ENCODE data around the gene CEP295NL. TPM values are rescaled to one million over a fixed set of nuclear protein-coding genes. Genes with fewer than 3 reads are reported as not detected.

The CEP295NL gene
- total RNA-seq, 1 experiment from 2014 or later, result 1.8 TPM

DNA sequence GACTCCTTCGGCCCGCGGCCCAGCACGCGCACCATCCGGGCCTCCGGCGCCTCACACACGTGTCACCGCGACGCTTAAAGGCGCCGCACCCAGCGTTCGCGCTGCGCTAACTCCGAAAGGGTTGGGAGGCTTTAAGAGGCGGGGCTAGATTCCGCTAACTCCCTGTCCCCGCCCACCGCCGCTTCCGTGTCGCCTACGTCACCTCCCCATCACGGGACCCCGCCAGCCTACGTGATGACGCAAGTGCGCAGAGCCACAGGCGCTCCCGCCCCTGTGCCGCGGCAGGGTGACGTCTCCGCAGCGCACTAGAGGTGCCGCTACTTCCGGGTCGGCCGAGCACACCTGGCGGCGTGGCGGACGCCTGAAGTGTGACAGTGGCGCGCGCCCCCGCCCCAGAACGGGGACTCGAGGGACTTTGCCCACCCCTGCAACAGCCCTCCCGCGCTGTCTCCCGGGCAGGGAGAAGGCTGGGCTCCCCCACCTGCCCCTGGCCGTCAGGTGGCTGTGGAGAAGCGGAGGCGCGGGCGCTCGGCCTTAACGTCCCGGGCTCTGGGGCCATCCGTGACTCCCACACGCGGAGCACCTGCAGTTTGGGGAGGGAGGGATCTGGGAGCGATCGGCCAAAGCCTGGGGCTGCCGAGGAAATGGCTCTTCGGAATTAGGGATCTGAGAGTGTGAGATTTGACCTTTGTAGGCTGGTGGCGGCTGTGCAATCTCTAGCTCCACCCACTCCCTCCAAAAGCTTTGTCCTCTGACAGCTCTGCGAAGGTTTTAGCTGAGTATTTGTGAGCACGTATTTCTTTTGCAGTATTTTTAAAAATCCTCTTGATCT is 62.0 kb downstream of the CEP295NL start, which contains the start of gene USP36:
Gene USP36 (minus strand): TSS at position 35 of the 832 bp plus-strand sequence. CDS start 4,451 bp downstream, outside the sequence.
- TF ChIP-seq EZH2phosphoT487 (IDR thresholded peaks at IDR 0.05; ENCODE audit: borderline replicate concordance, low read length), result peak; percentile 55; the same call in 1 of the 2 replicates
- TF ChIP-seq, protein P1, sequence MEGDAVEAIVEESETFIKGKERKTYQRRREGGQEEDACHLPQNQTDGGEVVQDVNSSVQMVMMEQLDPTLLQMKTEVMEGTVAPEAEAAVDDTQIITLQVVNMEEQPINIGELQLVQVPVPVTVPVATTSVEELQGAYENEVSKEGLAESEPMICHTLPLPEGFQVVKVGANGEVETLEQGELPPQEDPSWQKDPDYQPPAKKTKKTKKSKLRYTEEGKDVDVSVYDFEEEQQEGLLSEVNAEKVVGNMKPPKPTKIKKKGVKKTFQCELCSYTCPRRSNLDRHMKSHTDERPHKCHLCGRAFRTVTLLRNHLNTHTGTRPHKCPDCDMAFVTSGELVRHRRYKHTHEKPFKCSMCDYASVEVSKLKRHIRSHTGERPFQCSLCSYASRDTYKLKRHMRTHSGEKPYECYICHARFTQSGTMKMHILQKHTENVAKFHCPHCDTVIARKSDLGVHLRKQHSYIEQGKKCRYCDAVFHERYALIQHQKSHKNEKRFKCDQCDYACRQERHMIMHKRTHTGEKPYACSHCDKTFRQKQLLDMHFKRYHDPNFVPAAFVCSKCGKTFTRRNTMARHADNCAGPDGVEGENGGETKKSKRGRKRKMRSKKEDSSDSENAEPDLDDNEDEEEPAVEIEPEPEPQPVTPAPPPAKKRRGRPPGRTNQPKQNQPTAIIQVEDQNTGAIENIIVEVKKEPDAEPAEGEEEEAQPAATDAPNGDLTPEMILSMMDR (conservative IDR thresholded peaks at IDR 0.05; ENCODE audit: low read depth, low read length), result no peak
- H3K4me2 ChIP-seq (ENCODE audit: low read length), result peak within 1 kb of the TSS; percentile 92
- ChIA-PET POLR2A (ENCODE audit: unreplicated experiment) (interaction anchor here (0.6 to 0.7 kb wide), 4 partner anchors 10 to 477 kb away, joined by 3 to 6 read pairs (median 4); no protein-coding TSS in a partner anchor), CTCF (no interaction called here)
- H3K9me3 ChIP-seq (ENCODE audit: low read length), result no peaks in the 10 kb centered on the region
- peak within 1 kb of the TSS; percentile 77 for H3K4me3 ChIP-seq (ENCODE audit: low read length)
- no peaks in the 10 kb centered on the region for H3F3A ChIP-seq (ENCODE audit: low read length, unreplicated experiment)
- ATAC-seq (peak; percentile 82), DNase-seq (peak; percentile 100)
- H3K9me2 ChIP-seq (replicated peaks; ENCODE audit: low read length), result no peaks in the 10 kb centered on the region
- intact Hi-C loops (cut with micrococcal nuclease), result loop anchor here (1.0 to 2.0 kb wide), 3 partner anchors 22 to 134 kb away; no protein-coding TSS in a partner anchor
- H3K9ac ChIP-seq (ENCODE audit: low read length), result peak within 1 kb of the TSS; percentile 99
- H2AFZ ChIP-seq (ENCODE audit: low read length), result peak within 1 kb of the TSS; percentile 73
- BruUV-seq (replicated peaks), result TSS peak; percentile 64
- peaks cover 19% of the 10 kb centered on the region for H3K36me3 ChIP-seq (ENCODE audit: low read depth, low read length)
- peak within 1 kb of the TSS; percentile 84 for H3K27ac ChIP-seq (ENCODE audit: low read length)
- H3K79me2 ChIP-seq (ENCODE audit: low read length), result peaks cover 49% of the 10 kb centered on the region
- H3K27me3 ChIP-seq (ENCODE audit: low read length), result no peaks in the 10 kb centered on the region
- peaks cover 34% of the 10 kb centered on the region for H4K20me1 ChIP-seq (ENCODE audit: low read length)
- peaks cover 39% of the 10 kb centered on the region for H3K4me1 ChIP-seq (ENCODE audit: insufficient read depth, low read length)

Other genes with a start within 250 kb of the CEP295NL start
- 29.7 and 37.7 TPM in 2 replicates for gene CYTH1, start 120.9 kb downstream of the CEP295NL start, total RNA-seq (2014; rRNA removed)
- 37.5 and 41.8 TPM in 2 replicates for gene USP36, start 62.4 kb downstream of the CEP295NL start, total RNA-seq (2014; rRNA removed)
- 60.1 and 62.5 TPM in 2 replicates for gene TIMP2, start 22.2 kb upstream of the CEP295NL start, total RNA-seq (2014; rRNA removed)
- 72.4 and 121 TPM in 2 replicates for gene LGALS3BP, start 76.7 kb upstream of the CEP295NL start, total RNA-seq (2014; rRNA removed)
- gene CANT1, start 106.6 kb upstream of the CEP295NL start, total RNA-seq (2014; rRNA removed), result 191 and 220 TPM in 2 replicates
- gene C1QTNF1, start 121.0 kb upstream of the CEP295NL start, total RNA-seq (2014; rRNA removed), result 18.6 and 21.0 TPM in 2 replicates
- 34.5 and 58.1 TPM in 2 replicates for gene ENGASE, start 171.6 kb upstream of the CEP295NL start, total RNA-seq (2014; rRNA removed)